B cell (primary cell): ENCODE data around the gene DGKE. TPM values are rescaled to one million over a fixed set of nuclear protein-coding genes. Genes with fewer than 3 reads are reported as not detected.

Experiments used
- ATAC-seq: fragments of 200-7000 bp; cut with Tn5 transposase; one replicate; pipeline ENCODE4 v1.10.0; 2021; ENCODE audit warnings: low read depth, mild to moderate bottlenecking, moderate number of reproducible peaks, moderate library complexity
- CTCF ChIA-PET: fragments of 350-600 bp; sonication (Branson Sonifier 250); formaldehyde crosslinking; loops from one replicate; lab custom pipeline; 2021; ENCODE audit warnings: antibody characterized with exemption, inconsistent platforms; lab: Charles Lee
- POLR2A ChIA-PET: fragments of 350-600 bp; sonication (Branson Sonifier 250); formaldehyde crosslinking; loops from one replicate; lab custom pipeline; 2021; ENCODE audit warnings: antibody characterized with exemption; lab: Charles Lee
- DNase-seq: peaks from one replicate; pipeline ENCODE4 v3.0.0; 2013
- H2AFZ ChIP-seq: 2 replicates; pipeline ENCODE4 v1.6.1; 2012; ENCODE audit warnings: mild to moderate bottlenecking, low read depth, low read length; ENCODE audit not compliant: insufficient read depth, poor library complexity, severe bottlenecking
- H3K27ac ChIP-seq, 2 donors: 1 replicate in 1 of 2; 2 replicates in 1 of 2; pipeline ENCODE4 v1.5.1; 2012 to 2013; ENCODE audit warnings: low read length in 2 of 2, mild to moderate bottlenecking in 2 of 2, moderate library complexity in 1 of 2
- H3K27me3 ChIP-seq, 4 experiments: fragments of 200-600 bp in 1 of 4; sonication (generic) in 1 of 4; replicated peaks in 1 of 4; 1 replicate in 2 of 4; 2 replicates in 2 of 4; pipeline versions ENCODE4 v1.6.1 to v1.7.0; 2013 to 2016; ENCODE audit warnings: low read length in 3 of 4, mild to moderate bottlenecking in 2 of 4, mixed read lengths in 1 of 4, moderate library complexity in 1 of 4; ENCODE audit not compliant: insufficient read depth in 4 of 4, control insufficient read depth in 3 of 4; ENCODE audit errors: control extremely low read depth in 1 of 4
- H3K36me3 ChIP-seq, 2 experiments: replicated peaks in 1 of 2; 1 replicate in 1 of 2; 2 replicates in 1 of 2; pipeline versions ENCODE4 v1.6.1 to v1.7.1; 2013; ENCODE audit warnings: low read length in 1 of 2; ENCODE audit not compliant: insufficient read depth in 2 of 2, control insufficient read depth in 1 of 2; ENCODE audit errors: control extremely low read depth in 1 of 2, extremely low read depth in 1 of 2
- H3K4me1 ChIP-seq, 2 donors: fragments of 200-600 bp in 1 of 2; sonication (generic) in 1 of 2; 1 replicate in 1 of 2; 2 replicates in 1 of 2; pipeline versions ENCODE4 v1.5.1 to v1.6.1; 2013 to 2017; ENCODE audit warnings: low read length in 2 of 2; ENCODE audit not compliant: control insufficient read depth in 2 of 2, insufficient read depth in 2 of 2
- H3K4me2 ChIP-seq: replicated peaks from 2 replicates; pipeline ENCODE3; 2012; ENCODE audit warnings: mild to moderate bottlenecking, low read depth, low read length; ENCODE audit not compliant: poor library complexity, severe bottlenecking
- H3K4me3 ChIP-seq, 5 experiments: fragments of 200-600 bp in 1 of 5; sonication (generic) in 1 of 5; 1 replicate in 3 of 5; 2 replicates in 2 of 5; pipeline versions ENCODE4 v1.5.1 to v1.7.0; 2011 to 2016; ENCODE audit warnings: low read length in 4 of 5, mild to moderate bottlenecking in 4 of 5, low read depth in 2 of 5, control low read depth in 1 of 5, moderate library complexity in 1 of 5; ENCODE audit not compliant: insufficient read depth in 1 of 5; ENCODE audit errors: control extremely low read depth in 1 of 5, extremely low read depth in 1 of 5
- H3K79me2 ChIP-seq: fragments of 200-600 bp; sonication (generic); one replicate; pipeline ENCODE4 v1.6.0; 2016; ENCODE audit warnings: low read length; ENCODE audit not compliant: control insufficient read depth, insufficient read depth
- H3K9ac ChIP-seq: fragments of 200-600 bp; sonication (generic); 2 replicates; pipeline ENCODE4 v1.6.1; 2017; ENCODE audit warnings: mild to moderate bottlenecking, low read length, moderate library complexity
- H3K9me3 ChIP-seq, 3 donors: one replicate each; pipeline versions ENCODE4 v1.6.1 to v1.7.1; 2013; ENCODE audit warnings: low read length in 2 of 3; ENCODE audit not compliant: control insufficient read depth in 2 of 3, insufficient read depth in 1 of 3; ENCODE audit errors: control extremely low read depth in 1 of 3
- H4K20me1 ChIP-seq: 2 replicates; pipeline ENCODE4 v1.6.0; 2012; ENCODE audit warnings: mild to moderate bottlenecking, low read length; ENCODE audit not compliant: insufficient read depth, control insufficient read depth, poor library complexity, severe bottlenecking
- H3K27ac Mint-ChIP-seq: one replicate; pipeline ENCODE4 v1.8.0; 2021; ENCODE audit warnings: mixed read lengths
- H3K27me3 Mint-ChIP-seq: one replicate; pipeline ENCODE4 v1.8.0; 2021; ENCODE audit warnings: mixed read lengths
- H3K4me1 Mint-ChIP-seq: one replicate; pipeline ENCODE4 v1.8.0; 2021; ENCODE audit warnings: mixed read lengths
- H3K4me3 Mint-ChIP-seq: one replicate; pipeline ENCODE4 v1.8.0; 2021; ENCODE audit warnings: mixed read lengths
- H3K9me3 Mint-ChIP-seq: one replicate; pipeline ENCODE4 v1.8.0; 2022; ENCODE audit warnings: mixed read lengths; ENCODE audit not compliant: insufficient read depth
- EZH2 ChIP-seq: IDR thresholded peaks from 2 replicates; pipeline ENCODE4 v1.6.1; 2012; ENCODE audit warnings: borderline replicate concordance, low read depth, mild to moderate bottlenecking, moderate library complexity, low read length; ENCODE audit not compliant: insufficient read depth, poor library complexity, severe bottlenecking
- WGBS: methylation state at CpG from one replicate; pipeline ENCODE4 v1.1.5; 2013; ENCODE audit warnings: missing lambda C conversion rate; ENCODE audit not compliant: insufficient coverage; 5-methylcytosine and 5-hydroxymethylcytosine counted together
- intact Hi-C: fragments of 100-400 bp; cut with micrococcal nuclease; formaldehyde crosslinking; loops from one replicate; pipeline ENCODE4 v1.10.0; 2022
- polyA plus RNA-seq: library from polyadenylated mRNA; depleted of rRNA; stranded (reverse); fragments of >200 nt; gene quantifications from 2 replicates; pipeline ENCODE4 v1.2.3, GENCODE V29; 2012
- total RNA-seq, 2 donors: library from RNA; stranded (reverse); fragments of 120-200 nt in 1 of 2; gene quantifications; 1 replicate in 1 of 2; 2 replicates in 1 of 2; pipeline versions ENCODE4 v1.2.3 to v1.2.4, GENCODE V29; 2013 to 2022
- TF ChIP-seq, protein P1 (sequence below): fragments of 200-600 bp; IDR thresholded peaks from one replicate; pipeline ENCODE4 v1.8.0; 2022; ENCODE audit warnings: antibody characterized with exemption, mild to moderate bottlenecking

The DGKE gene
- total and polyA plus RNA-seq, 2 donors (not counting 1 experiment from before 2014, with no cell fraction given) = 8.9 to 28.1 TPM

GRCh38 chr17:56879280-56879679, 45.3 kb downstream of the DGKE start:
- Histone ChIP-seq H3K27me3 (no peaks in the 10 kb centered on the region), H3K36me3 (no peaks in the 10 kb centered on the region), H3K4me1 (peaks cover 0 to 3% of the 10 kb centered on the region in 2 donors), H3K9ac (no peak overlapping the region), H2AFZ (no peak overlapping the region), H4K20me1 (no peaks in the 10 kb centered on the region), H3K9me3 (no peaks in the 10 kb centered on the region), H3K4me3 (no peak overlapping the region), H3K79me2 (no peaks in the 10 kb centered on the region), H3K4me2 (no peak overlapping the region), H3K27ac (no peak overlapping the region)
- Mint-ChIP-seq H3K9me3 (no peaks in the 10 kb centered on the region), H3K4me1 (peaks cover 4% of the 10 kb centered on the region), H3K27ac (no peak overlapping the region), H3K4me3 (no peak overlapping the region), H3K27me3 (no peaks in the 10 kb centered on the region)
- DNase-seq (no peak), ATAC-seq (no peak)
- TF ChIP-seq, protein P1, sequence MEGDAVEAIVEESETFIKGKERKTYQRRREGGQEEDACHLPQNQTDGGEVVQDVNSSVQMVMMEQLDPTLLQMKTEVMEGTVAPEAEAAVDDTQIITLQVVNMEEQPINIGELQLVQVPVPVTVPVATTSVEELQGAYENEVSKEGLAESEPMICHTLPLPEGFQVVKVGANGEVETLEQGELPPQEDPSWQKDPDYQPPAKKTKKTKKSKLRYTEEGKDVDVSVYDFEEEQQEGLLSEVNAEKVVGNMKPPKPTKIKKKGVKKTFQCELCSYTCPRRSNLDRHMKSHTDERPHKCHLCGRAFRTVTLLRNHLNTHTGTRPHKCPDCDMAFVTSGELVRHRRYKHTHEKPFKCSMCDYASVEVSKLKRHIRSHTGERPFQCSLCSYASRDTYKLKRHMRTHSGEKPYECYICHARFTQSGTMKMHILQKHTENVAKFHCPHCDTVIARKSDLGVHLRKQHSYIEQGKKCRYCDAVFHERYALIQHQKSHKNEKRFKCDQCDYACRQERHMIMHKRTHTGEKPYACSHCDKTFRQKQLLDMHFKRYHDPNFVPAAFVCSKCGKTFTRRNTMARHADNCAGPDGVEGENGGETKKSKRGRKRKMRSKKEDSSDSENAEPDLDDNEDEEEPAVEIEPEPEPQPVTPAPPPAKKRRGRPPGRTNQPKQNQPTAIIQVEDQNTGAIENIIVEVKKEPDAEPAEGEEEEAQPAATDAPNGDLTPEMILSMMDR = no peak
- no peak for TF ChIP-seq EZH2
- POLR2A ChIA-PET = no interaction called here
- CTCF ChIA-PET = interaction anchor here (0.8 kb wide), 1 partner anchor 75 kb away, joined by 3 read pairs; no protein-coding TSS in a partner anchor
- WGBS = 87% methylated on average over 7 of the region's 7 CpGs
- intact Hi-C loops = no loop called here

DNA sequence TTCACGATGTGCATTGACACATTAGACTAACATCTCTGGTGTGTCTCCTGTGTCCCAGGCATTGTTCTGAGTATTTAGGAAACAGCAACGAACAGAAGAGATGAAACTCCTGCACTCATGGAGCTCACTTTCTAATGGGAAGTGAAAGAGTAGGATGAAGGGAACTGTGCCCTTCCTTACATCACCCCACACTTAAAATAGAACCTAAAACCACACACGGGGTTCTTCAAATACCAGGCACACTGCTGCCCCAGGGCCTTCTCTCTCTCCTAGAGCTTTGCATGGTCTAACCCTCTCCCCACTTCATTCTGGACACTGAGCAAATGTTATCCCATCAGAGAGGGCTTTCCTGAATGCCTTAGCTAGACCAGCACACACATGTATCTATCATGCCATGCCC, 46.2 kb downstream of the DGKE start:
- no peak overlapping the region for H3K4me2 ChIP-seq
- H4K20me1 ChIP-seq = no peaks in the 10 kb centered on the region
- no peaks in the 10 kb centered on the region for H3K27me3 Mint-ChIP-seq
- no peak overlapping the region for H3K27ac ChIP-seq
- ChIA-PET CTCF (no interaction called here), POLR2A (no interaction called here)
- no peak overlapping the region for H3K4me3 Mint-ChIP-seq
- no peak for ATAC-seq
- DNase-seq = no peak
- no peaks in the 10 kb centered on the region for H3K9me3 ChIP-seq
- peaks cover 4% of the 10 kb centered on the region for H3K4me1 Mint-ChIP-seq
- no peak for TF ChIP-seq EZH2
- TF ChIP-seq, protein P1 = no peak
- intact Hi-C loops = no loop called here
- H3K27ac Mint-ChIP-seq = no peak overlapping the region
- H3K36me3 ChIP-seq = peaks cover 0 to 3% of the 10 kb centered on the region in 2 experiments
- H3K79me2 ChIP-seq = no peaks in the 10 kb centered on the region
- no peaks in the 10 kb centered on the region for H3K27me3 ChIP-seq
- H2AFZ ChIP-seq = no peak overlapping the region
- H3K4me3 ChIP-seq = no peak overlapping the region
- H3K9me3 Mint-ChIP-seq = no peaks in the 10 kb centered on the region
- peaks cover 0 to 3% of the 10 kb centered on the region in 2 donors for H3K4me1 ChIP-seq
- 43% methylated on average over 1 of the region's 3 CpGs for WGBS
- H3K9ac ChIP-seq = no peak overlapping the region
